Skin epidermis (tissue), 12 donors: ENCODE measurements around the gene CRYBG1.

Source experiments
- H3K27ac ChIP-seq, 21 experiments: fragments of 200-600 bp; sonication (generic) in 11 of 21; one replicate each; pipeline ENCODE4 v1.5.0; 2020; ENCODE audit warnings: mild to moderate bottlenecking in 3 of 21, inconsistent platforms in 2 of 21, moderate library complexity in 2 of 21
- H3K4me3 ChIP-seq, 7 experiments: fragments of 200-600 bp; sonication (generic) in 2 of 7; one replicate each; pipeline ENCODE4 v1.5.0; 2020; ENCODE audit warnings: inconsistent platforms in 2 of 7, mild to moderate bottlenecking in 2 of 7, moderate library complexity in 1 of 7

CRYBG1 gene

DNA sequence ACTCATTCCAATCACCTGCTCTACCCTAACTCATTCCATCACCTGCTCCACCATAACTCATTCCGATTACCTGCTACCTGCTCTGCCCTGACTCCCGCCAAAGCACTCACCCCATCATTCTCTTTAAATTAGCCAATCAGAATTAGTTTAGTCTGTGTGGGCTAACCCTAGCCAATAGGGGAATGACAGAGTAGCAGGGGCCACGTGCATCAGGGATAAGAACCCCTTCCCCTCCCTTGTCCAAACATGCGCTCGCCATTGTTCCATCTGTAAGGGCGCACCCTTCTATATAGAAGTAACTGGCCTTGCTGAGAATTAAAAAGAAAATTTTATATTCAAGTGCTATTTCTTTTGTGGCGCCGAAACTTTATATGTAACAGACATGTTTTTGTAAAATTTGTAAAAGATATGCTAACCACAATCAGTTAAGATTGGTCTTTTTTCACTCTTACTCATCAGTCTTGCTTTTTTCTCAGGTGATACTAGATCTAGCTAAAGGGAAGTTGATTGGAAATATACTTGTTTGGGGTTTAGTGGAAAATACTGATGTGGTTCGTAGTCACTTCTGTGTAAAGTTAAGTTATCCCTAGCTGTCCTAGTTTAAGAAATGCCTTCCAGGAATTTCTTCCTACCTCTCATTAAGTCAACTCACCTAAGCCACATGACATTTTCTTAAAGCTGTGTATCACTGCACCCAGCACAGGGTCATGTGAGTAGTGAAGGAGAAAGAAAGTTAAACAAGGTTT lies 252.3 kb downstream of the CRYBG1 start:
- no peak overlapping the region for H3K4me3 ChIP-seq
- H3K27ac ChIP-seq = peak overlapping the region in 1 of 21 experiments; percentile 24

DNA sequence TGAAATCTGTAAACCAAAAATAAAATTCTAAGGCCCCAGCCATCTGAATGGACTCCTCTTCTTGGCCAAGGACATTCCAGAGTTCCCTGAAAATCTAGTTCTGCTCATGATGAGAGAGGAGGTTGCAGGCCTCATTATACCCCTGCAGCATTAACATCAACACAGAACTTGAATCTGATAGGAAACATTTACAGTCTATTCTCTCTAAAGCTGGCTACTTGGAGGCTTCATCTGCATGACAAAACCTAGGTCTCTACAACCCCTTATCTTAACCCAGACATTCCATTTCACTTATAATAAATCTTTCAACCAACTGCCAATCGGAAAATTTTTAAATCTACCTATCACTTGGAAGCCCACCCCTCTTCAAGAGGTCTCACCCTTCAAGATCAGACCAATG lies 253.1 kb downstream of the CRYBG1 start:
- no peak overlapping the region for H3K4me3 ChIP-seq

GRCh38 chr6:106614166-106614565 lies 253.6 kb downstream of the CRYBG1 start:
- Histone ChIP-seq H3K4me3 (no peak overlapping the region), H3K27ac (peak overlapping the region in 1 of 21 experiments; percentile 44)

More for the DNA sequence above, 253.1 kb downstream of the CRYBG1 start:
- peak overlapping the region in 1 of 21 experiments; percentile 24 for H3K27ac ChIP-seq

DNA sequence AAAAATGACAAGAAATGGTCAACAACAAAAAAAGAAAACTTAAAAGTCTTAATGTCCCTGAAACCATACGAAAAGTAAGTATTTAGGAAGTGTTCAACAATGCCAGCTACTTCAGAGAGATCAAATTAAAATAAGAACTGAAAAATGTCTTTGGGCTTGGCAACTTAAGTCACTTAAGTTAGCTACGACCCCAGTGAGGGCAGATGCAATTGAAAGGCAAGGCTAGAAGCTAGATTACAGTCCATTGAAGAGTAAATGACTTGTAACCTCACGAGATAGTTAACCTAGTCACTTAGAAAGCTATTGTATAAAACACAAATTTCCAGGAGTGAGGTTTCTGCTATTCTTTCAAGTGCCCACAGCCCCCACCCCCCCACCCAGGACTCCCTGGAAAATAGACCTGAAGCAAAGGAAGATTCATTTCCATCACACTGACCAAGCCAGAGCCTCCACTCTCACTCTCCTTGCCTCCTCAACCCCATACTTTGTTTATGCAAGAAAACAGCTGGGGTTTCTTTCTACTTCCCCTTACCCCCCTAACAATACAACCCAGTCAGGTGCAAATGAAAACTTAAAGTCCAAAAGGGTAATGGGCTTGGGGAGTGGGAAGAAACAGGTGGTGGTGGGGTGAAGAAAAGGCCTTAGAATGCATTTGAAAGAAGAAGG lies 254.2 kb downstream of the CRYBG1 start:
- no peak overlapping the region for H3K4me3 ChIP-seq

DNA sequence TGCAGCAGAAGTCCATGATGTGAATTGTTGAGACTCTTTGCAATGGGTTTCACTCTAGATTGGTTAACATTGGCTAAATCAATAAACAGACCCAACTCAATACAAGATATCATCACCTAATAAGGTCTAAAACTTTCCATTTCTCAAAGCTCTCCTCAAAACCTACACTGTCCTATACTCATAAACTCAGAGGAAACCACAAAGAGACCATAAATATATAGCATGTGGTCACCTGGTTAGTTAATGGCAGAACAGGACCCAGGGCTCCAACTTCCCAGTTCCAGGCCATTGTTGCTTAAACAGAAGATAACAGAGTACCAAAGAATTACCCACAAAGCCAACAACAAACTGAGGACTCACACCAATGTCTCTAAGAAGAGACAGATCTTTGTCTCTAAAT lies 256.8 kb downstream of the CRYBG1 start:
- H3K4me3 ChIP-seq = no peak overlapping the region
- no peak overlapping the region for H3K27ac ChIP-seq

More for the DNA sequence above, 254.2 kb downstream of the CRYBG1 start:
- peak overlapping the region in 1 of 21 experiments; percentile 44 for H3K27ac ChIP-seq

GRCh38 chr6:106617857-106618256 lies 257.3 kb downstream of the CRYBG1 start:
- Histone ChIP-seq H3K4me3 (no peak overlapping the region), H3K27ac (no peak overlapping the region)

- Histone ChIP-seq H3K27ac (no peak overlapping the region), H3K4me3 (no peak overlapping the region)
Measured at GRCh38 chr6:106618324-106618723, 257.8 kb downstream of the CRYBG1 start.

DNA sequence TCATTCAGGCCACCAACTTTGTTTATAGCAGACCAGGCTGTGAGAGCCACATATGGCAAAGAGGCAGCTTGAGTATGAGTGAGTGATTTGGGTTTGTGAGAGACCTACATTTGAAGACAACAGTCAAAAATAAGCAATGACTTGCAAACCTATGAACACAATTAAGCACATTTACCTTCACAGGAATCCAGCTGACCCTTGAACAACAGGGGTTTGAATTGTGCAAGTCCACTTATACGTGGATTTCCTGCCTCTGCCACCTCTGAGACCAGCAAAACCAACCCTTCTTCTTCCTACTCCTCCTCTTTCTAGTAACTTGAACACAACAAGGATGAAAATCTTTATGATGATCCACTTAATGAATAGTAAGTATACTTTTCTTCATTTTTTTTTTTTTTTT lies 258.7 kb downstream of the CRYBG1 start:
- no peak overlapping the region for H3K27ac ChIP-seq
- no peak overlapping the region for H3K4me3 ChIP-seq

GRCh38 chr6:106620931-106621672 lies 260.6 kb downstream of the CRYBG1 start:
- Histone ChIP-seq H3K27ac (no peak overlapping the region), H3K4me3 (no peak overlapping the region)
